Left ventricle myocardium inferior (tissue), 1 donor: Measurements from ENCODE around the gene HAAO. TPM values are rescaled to one million over a fixed set of nuclear protein-coding genes. Genes with fewer than 3 reads are reported as not detected.

Experiments
- DNase-seq: peaks from one replicate; pipeline ENCODE4 v3.0.0-alpha.2; 2020
- H3K27ac ChIP-seq: fragments of 200-600 bp; replicated peaks from 2 replicates; pipeline ENCODE4 v1.8.0; 2021
- H3K27me3 ChIP-seq: fragments of 200-600 bp; 2 replicates; pipeline ENCODE4 v1.8.0; 2021; ENCODE audit warnings: low read depth
- H3K36me3 ChIP-seq: fragments of 200-600 bp; 2 replicates; pipeline ENCODE4 v1.8.0; 2021
- H3K4me1 ChIP-seq: fragments of 200-600 bp; 2 replicates; pipeline ENCODE4 v1.8.0; 2021
- H3K4me3 ChIP-seq: fragments of 200-600 bp; 2 replicates; pipeline ENCODE4 v1.8.0; 2021; ENCODE audit warnings: mild to moderate bottlenecking, moderate library complexity
- H3K9me3 ChIP-seq: fragments of 200-600 bp; replicated peaks from 2 replicates; pipeline ENCODE4 v1.8.0; 2021
- CTCF ChIP-seq: fragments of 200-600 bp; IDR thresholded peaks from 2 replicates; pipeline ENCODE4 v1.8.0; 2021; ENCODE audit warnings: antibody characterized with exemption, mild to moderate bottlenecking, borderline replicate concordance
- intact Hi-C: fragments of 100-400 bp; cut with micrococcal nuclease; formaldehyde crosslinking; loops from one replicate; pipeline ENCODE4 v1.11.0; 2022
- total RNA-seq: library from RNA; stranded (reverse); fragmentation: NEBNext Ultra II Directional; extraction: Animal tissue kit (Norgen Biotek cat#: 25700); gene quantifications from one replicate; pipeline ENCODE4 v1.2.1, GENCODE V29; 2021
- donor health status: DM: no; HTN: yes; CAD: no; lungs with severe emphysema.

Gene HAAO
- total RNA-seq, 1 donor from 2014 or later = 2.3 TPM

GRCh38 chr2:42829671-42830440 lies 37.5 kb upstream of the HAAO start:
- Histone ChIP-seq H3K4me1 (peaks cover 28% of the 10 kb centered on the region), H3K36me3 (no peaks in the 10 kb centered on the region), H3K27me3 (no peaks in the 10 kb centered on the region), H3K9me3 (no peaks in the 10 kb centered on the region), H3K4me3 (peak overlapping the region; percentile 1), H3K27ac (peak overlapping the region; percentile 53)
- TF ChIP-seq CTCF = no peak
- DNase-seq = no peak
- intact Hi-C loops = loop anchor here (10.0 kb wide), 3 partner anchors 305 to 745 kb away; no protein-coding TSS in a partner anchor

GRCh38 chr2:42828487-42829425 lies 36.4 kb upstream of the HAAO start:
- Histone ChIP-seq H3K4me1 (peaks cover 28% of the 10 kb centered on the region), H3K4me3 (peak overlapping the region; percentile 1), H3K27ac (peak overlapping the region; percentile 53), H3K9me3 (no peaks in the 10 kb centered on the region), H3K36me3 (no peaks in the 10 kb centered on the region), H3K27me3 (no peaks in the 10 kb centered on the region)
- intact Hi-C loops = loop anchor here (10.0 kb wide), 3 partner anchors 306 to 746 kb away; no protein-coding TSS in a partner anchor
- TF ChIP-seq CTCF = peak; percentile 98
- peak; percentile 74 for DNase-seq

GRCh38 chr2:42827647-42828486 lies 35.5 kb upstream of the HAAO start:
- H3K4me3 ChIP-seq = peak overlapping the region; percentile 58
- H3K27ac ChIP-seq = peak overlapping the region; percentile 51
- H3K4me1 ChIP-seq = peaks cover 28% of the 10 kb centered on the region

GRCh38 chr2:42826231-42826630 lies 33.8 kb upstream of the HAAO start:
- H3K27ac ChIP-seq = no peak overlapping the region
- H3K9me3 ChIP-seq = no peaks in the 10 kb centered on the region
- intact Hi-C loops = loop anchor here (10.0 kb wide), 3 partner anchors 309 to 749 kb away; no protein-coding TSS in a partner anchor
- no peak overlapping the region for H3K4me3 ChIP-seq
- no peak for TF ChIP-seq CTCF
- H3K27me3 ChIP-seq = no peaks in the 10 kb centered on the region
- peaks cover 28% of the 10 kb centered on the region for H3K4me1 ChIP-seq
- no peaks in the 10 kb centered on the region for H3K36me3 ChIP-seq
- no peak for DNase-seq

More at GRCh38 chr2:42827647-42828486, 35.5 kb upstream of the HAAO start:
- peak; percentile 97 for TF ChIP-seq CTCF
- intact Hi-C loops = loop anchor here (10.0 kb wide), 3 partner anchors 307 to 747 kb away; no protein-coding TSS in a partner anchor
- Histone ChIP-seq H3K9me3 (no peaks in the 10 kb centered on the region), H3K36me3 (no peaks in the 10 kb centered on the region), H3K27me3 (no peaks in the 10 kb centered on the region)
- DNase-seq = peak; percentile 92
